ENCODE results near the gene SMCP. TPM values are rescaled to one million over a fixed set of nuclear protein-coding genes. Genes with fewer than 3 reads are reported as not detected.

Gene SMCP
- total RNA-seq, 2 donors from 2014 or later: not detected

DNA sequence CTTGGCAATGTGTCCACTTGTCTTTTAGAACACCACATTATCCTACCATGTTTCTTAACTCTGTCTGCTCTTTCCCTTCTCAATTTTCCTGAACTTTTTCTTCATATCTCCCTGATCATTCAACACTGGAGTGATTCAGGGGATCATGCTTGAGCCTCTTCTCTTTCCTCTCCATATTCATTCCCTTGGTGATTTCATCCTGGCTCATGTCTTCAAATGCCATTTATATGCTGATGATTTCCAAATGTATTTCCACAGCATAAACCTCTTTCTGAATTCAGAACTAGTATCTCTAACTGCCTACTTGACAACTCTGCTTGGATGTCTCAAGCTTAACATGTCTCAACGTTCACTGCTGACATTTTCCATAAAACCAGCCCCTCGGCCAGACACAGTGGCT is 21.8 kb downstream of the SMCP start:
- Histone ChIP-seq H3K27ac (no peak overlapping the region), H3K4me1 (no peaks in the 10 kb centered on the region), H3K27me3 (no peaks in the 10 kb centered on the region), H3K9ac (ENCODE audit: low read depth in 2 of 2, low read length in 2 of 2) (no peak overlapping the region), H3K36me3 (no peaks in the 10 kb centered on the region), H3K9me3 (no peaks in the 10 kb centered on the region), H3K4me3 (no peak overlapping the region)
- TF ChIP-seq, protein P1, sequence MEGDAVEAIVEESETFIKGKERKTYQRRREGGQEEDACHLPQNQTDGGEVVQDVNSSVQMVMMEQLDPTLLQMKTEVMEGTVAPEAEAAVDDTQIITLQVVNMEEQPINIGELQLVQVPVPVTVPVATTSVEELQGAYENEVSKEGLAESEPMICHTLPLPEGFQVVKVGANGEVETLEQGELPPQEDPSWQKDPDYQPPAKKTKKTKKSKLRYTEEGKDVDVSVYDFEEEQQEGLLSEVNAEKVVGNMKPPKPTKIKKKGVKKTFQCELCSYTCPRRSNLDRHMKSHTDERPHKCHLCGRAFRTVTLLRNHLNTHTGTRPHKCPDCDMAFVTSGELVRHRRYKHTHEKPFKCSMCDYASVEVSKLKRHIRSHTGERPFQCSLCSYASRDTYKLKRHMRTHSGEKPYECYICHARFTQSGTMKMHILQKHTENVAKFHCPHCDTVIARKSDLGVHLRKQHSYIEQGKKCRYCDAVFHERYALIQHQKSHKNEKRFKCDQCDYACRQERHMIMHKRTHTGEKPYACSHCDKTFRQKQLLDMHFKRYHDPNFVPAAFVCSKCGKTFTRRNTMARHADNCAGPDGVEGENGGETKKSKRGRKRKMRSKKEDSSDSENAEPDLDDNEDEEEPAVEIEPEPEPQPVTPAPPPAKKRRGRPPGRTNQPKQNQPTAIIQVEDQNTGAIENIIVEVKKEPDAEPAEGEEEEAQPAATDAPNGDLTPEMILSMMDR (IDR thresholded peaks at IDR 0.05): no peak
- intact Hi-C loops (cut with DNase I): no loop called here
- DNase-seq: no peak

DNA sequence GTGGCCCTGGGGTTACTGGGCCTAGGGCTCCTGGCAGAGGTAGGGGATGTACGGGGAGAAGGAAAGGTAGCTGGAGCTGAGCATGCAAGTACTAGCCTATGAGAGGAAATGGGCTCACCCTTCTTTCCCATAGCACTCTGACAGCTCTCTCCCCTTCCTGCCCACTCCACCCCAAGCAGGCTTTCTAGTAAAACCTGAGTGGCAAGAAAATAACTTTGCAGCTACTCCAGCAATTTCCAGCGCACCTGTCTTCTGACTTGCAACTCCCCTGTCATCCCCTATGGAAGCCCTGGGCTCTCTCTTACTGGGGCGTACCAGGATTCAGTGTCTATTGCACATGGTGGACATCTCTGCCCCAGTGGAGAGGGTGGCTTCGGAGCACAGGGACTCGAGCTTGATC is 23.5 kb downstream of the SMCP start:
- Histone ChIP-seq H3K4me1 (no peaks in the 10 kb centered on the region), H3K27me3 (no peaks in the 10 kb centered on the region)
- TF ChIP-seq, protein P1 (IDR thresholded peaks at IDR 0.05): no peak

DNA sequence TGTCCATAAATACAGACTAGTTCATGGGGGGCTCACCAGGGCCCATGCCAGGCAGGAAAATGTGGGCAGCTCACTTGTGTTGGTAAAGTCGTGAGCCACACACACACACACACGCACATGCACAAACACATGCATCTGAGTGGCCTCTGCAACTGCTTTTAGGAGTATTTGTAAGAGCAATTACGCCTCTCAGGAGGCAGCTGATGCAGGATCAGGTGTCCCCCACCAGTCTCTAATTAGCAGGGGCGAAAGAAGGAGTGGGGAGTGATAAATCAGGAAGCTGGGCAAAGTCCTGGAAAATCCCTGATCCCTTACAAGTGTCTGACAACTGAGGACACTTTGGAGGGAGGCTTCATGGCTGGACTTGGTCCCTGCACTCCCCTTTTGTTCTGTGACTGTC is 24.5 kb downstream of the SMCP start:
- Histone ChIP-seq H3K9ac (ENCODE audit: low read depth in 2 of 2, low read length in 2 of 2) (no peak overlapping the region), H3K27me3 (no peaks in the 10 kb centered on the region), H3K4me1 (no peaks in the 10 kb centered on the region), H3K4me3 (no peak overlapping the region), H3K9me3 (no peaks in the 10 kb centered on the region), H3K27ac (no peak overlapping the region), H3K36me3 (no peaks in the 10 kb centered on the region)
- TF ChIP-seq, protein P1 (IDR thresholded peaks at IDR 0.05): no peak
- no peak for DNase-seq
- intact Hi-C loops (cut with DNase I): no loop called here

More for the DNA sequence above, 23.5 kb downstream of the SMCP start:
- Histone ChIP-seq H3K27ac (no peak overlapping the region), H3K4me3 (no peak overlapping the region), H3K9me3 (no peaks in the 10 kb centered on the region), H3K36me3 (no peaks in the 10 kb centered on the region), H3K9ac (ENCODE audit: low read depth in 2 of 2, low read length in 2 of 2) (no peak overlapping the region)
- intact Hi-C loops (cut with DNase I): no loop called here
- no peak for DNase-seq

DNA sequence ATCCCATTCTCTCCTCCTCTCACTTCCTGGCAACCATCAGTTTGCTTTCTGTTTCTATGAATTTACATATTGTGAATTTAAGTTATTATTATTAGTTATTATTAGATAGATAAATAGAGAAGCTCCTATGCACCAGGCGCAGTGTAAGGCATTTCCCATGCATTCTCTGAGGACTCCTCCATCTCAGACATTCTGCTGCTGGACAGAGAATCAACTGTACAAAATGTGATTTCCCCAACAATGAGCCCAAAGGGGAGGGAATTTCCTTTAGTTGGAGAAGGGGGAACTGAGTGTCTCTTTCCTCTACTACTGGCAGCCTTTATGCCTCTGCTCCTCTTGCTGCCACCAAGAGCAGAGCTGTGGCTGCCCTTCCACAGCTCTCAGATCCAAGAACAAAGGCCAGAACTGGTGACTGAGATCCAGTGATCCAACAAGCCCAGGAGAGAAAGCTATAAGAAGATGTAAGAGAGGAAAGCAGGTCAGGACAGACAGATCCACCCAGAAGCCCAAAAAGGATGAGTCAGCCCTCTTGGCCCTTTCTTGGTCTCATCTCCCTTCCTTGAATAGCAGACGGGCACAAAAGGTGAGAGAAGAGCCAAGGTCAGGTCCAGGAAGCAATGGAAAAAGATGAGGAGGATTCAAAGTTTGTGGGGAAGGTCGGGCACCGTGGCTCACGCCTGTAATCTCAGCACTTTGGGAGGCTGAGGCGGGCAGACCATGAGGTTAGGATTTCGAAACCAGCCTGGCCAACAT is 26.7 kb downstream of the SMCP start:
- no peak for DNase-seq
- no peaks in the 10 kb centered on the region for H3K4me1 ChIP-seq

DNA sequence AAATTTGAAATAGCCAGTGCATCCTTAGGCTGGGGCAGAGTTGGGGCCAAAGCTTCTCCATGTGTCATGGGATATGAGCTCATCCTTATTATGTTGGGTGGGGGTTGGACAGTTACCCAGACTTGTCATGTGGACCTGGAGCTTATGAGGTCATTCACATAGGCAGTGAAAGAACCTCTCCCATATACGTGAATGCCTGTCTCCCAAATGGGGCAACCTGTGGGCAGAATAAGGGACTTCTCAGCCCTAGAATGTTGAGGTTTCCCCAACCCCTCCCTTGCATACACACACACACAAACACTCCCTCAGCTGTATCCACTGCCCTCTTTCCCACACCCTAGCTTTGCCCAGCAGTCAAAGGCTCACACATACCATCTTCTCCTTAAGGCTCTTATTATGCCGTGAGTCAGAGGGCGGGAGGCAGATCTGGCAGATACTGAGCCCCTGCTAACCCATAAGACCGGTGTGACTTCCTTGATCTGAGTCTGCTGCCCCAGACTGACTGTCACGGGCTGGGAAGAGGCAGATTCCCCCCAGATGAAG is 28.0 kb downstream of the SMCP start:
- no peak overlapping the region for H3K27ac ChIP-seq
- no peak overlapping the region for H3K4me3 ChIP-seq
- H3K27me3 ChIP-seq: no peaks in the 10 kb centered on the region
- no peak for DNase-seq
- TF ChIP-seq, protein P1 (IDR thresholded peaks at IDR 0.05): no peak
- no peaks in the 10 kb centered on the region for H3K36me3 ChIP-seq
- no peaks in the 10 kb centered on the region for H3K4me1 ChIP-seq
- H3K9ac ChIP-seq (ENCODE audit: low read depth in 2 of 2, low read length in 2 of 2): no peak overlapping the region
- intact Hi-C loops (cut with DNase I): no loop called here
- H3K9me3 ChIP-seq: no peaks in the 10 kb centered on the region

More for the DNA sequence above, 26.7 kb downstream of the SMCP start:
- H3K4me3 ChIP-seq: no peak overlapping the region
- TF ChIP-seq, protein P1 (IDR thresholded peaks at IDR 0.05): no peak
- no peaks in the 10 kb centered on the region for H3K27me3 ChIP-seq
- no peaks in the 10 kb centered on the region for H3K9me3 ChIP-seq
- intact Hi-C loops (cut with DNase I): no loop called here
- no peaks in the 10 kb centered on the region for H3K36me3 ChIP-seq
- no peak overlapping the region for H3K27ac ChIP-seq
- H3K9ac ChIP-seq (ENCODE audit: low read depth in 2 of 2, low read length in 2 of 2): no peak overlapping the region

All from colonic mucosa (tissue), 4 donors.